ENCODE measurements around the gene KRTAP26-1.

The KRTAP26-1 gene

DNA sequence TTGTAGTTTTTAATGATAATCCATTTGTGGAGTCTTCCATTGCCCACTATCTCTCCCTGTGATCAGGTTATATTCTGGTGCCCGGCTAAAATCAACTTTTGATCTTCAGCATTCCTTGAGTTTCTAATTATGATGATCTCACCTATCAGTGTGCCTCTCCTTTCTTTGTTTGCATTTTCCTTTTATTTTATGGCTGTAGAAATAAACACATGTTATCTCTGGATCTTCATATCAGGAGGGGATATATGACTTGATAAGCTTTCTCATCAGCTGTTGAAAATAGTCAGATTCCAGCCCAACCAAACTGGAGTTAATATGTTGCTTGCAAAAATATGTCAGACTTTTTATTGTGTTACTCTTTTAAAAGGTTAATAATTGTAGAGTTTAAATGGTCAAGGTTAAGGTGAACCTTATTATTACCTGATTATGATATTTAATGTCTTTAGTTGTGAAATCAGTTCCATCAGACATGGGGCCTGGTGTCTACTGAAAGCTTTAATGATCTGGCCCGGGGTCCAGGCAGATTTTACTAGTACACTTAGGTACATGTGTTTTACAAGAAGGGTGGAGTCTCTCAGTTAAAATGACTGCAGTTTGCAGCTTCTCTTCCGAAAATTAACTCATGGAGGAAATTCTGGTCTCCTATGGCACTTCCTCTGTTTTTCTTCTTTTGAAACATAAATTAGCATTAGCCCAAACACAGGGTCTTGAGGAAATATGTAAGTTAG is 50.1 kb downstream of the KRTAP26-1 start:
- no peak for DNase-seq
